ENCODE results near the gene SORT1.
"Not testable (repeated sequence)": the region's sequence is repeated elsewhere in the genome, so short reads cannot be mapped to it uniquely, and the experiment has no call there.

Gene SORT1

DNA sequence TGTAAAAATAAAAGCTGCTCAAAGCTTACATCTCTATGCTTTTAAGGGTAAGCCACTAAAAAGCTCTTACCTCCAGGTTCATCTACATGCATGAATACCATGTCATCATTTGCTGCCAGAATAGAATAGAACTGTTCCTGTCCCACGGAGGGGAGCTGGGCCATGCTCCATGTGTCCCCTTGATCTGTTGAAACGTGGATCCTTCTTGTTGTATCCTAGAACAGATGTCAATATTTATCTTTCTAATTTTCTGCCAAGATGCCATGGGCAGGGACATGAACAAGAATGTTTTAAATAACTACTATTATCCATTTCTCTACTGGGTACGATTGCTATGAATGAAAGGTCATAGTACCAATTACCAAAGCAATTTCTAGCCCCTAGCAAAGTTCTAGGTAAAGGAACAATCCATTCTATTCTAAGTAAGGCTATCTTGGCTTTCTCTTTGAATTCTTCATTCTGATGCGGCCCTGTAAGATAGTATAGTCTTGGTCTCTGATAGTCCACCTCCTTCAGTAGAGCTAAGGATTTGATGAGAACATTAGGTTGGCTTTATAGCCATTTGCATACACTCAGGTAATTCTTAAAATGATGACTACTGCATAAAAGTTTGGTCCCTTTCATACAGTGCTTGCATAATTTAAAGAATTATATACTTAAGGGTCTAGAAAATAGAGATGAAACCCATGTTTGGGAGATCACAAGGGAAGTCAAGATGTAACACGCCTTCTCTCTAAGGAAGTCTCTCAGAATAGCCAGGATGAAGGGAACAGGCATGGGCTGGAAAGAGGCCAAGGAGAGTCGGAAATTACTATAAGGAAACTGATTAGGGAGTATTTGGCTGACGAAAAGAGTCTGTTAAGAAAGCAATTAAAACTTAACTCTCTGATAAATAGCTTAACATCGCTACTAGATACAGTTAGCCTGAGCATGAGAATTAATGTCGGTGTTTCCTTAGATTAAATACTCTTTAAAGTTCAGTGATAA, 55.5 kb downstream of the SORT1 start:
- DNase-seq (ENCODE audit: low read depth, low spot score): no peak

GRCh38 chr1:109338608-109339007, 59.1 kb downstream of the SORT1 start:
- no peak for DNase-seq (ENCODE audit: low read depth, low spot score)

GRCh38 chr1:109338091-109338490, 59.6 kb downstream of the SORT1 start:
- DNase-seq (ENCODE audit: low read depth, low spot score): no peak

DNA sequence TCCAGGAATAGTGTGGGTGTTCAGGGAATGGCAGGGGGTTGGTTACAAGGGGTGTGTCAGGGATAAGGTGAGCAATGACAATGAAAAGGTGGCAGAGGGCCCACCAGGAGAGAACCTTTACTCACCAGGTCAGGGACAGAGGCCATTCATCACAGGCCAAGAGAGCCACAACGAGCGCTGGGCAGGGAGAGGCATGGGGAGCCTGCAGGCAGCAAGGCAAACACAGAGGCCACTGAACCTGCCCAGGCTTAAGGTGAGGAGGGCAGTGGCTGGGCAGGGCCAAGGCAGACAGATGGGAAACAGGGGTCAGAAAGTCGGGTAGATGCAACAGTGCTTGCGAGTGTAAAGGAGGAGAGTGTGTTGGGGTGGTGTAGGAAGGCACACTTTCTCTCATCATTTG, 62.6 kb downstream of the SORT1 start:
- DNase-seq (ENCODE audit: low read depth, low spot score): no peak

DNA sequence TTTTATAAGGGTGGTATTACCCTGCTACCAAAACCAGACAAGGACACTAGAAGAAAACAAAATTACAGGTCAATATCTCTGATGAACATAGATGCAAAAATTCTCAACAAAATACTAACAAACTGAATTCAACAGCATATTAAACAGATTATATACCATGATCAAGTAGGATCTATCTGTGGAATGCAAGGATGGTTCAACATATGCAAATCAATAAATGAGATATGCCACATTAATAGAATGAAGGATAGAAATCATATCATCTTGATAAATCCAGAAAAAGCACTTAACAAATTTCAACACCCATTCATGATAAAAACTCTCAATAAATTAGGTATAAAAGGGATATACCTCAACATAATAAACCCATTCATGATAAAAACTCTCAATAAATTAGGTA, 66.6 kb downstream of the SORT1 start:
- no peak for DNase-seq (ENCODE audit: low read depth, low spot score)

GRCh38 chr1:109327285-109327684, 70.4 kb downstream of the SORT1 start:
- no peak for DNase-seq (ENCODE audit: low read depth, low spot score)

DNA sequence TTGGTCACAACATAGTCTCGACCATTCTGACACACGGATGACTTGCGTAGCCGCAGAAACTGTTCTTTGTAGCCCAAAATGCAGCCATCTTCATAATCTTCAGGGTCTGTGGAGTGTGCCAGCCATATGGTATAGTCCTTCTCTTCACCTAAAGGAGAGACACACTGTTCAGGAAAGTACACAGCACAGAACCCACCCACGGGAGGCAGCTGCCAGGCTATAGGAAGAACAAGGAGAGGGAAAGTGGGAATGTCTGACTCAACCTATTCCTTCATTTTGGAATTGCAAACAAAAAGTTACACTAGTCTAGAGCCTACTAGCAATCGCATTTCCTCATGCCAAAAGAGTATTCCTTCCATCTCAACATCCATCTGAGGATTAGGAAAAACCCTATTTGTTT, 74.7 kb downstream of the SORT1 start:
- DNase-seq (ENCODE audit: low read depth, low spot score): no peak

GRCh38 chr1:109319114-109319513, 78.6 kb downstream of the SORT1 start:
- no peak for DNase-seq (ENCODE audit: low read depth, low spot score)

GRCh38 chr1:109316506-109316905, 81.2 kb downstream of the SORT1 start:
- DNase-seq (ENCODE audit: low read depth, low spot score): no peak

GRCh38 chr1:109315288-109315687, 82.4 kb downstream of the SORT1 start:
- no peak for DNase-seq (ENCODE audit: low read depth, low spot score)

DNA sequence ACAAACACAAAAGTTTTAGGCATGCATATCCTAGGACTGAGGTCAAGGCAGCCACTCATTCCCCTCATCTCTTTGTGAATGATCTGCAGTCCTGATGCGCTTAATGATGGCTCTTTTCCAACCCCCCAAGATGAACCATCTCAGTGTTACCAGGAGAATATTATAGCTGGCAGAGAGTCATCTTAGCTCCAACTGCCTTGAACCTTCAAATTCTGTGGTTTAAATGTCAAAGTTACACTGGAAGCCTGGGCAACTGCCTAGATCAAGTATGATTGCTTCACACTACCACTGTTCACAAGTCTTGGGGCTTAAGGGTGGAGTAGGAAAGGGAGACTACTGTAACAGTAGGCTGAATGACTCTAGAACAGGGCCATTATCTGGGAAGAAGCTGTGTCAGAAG, 82.9 kb downstream of the SORT1 start:
- DNase-seq (ENCODE audit: low read depth, low spot score): no peak

GRCh38 chr1:109312978-109313775, 84.5 kb downstream of the SORT1 start:
- no peak for DNase-seq (ENCODE audit: low read depth, low spot score)

DNA sequence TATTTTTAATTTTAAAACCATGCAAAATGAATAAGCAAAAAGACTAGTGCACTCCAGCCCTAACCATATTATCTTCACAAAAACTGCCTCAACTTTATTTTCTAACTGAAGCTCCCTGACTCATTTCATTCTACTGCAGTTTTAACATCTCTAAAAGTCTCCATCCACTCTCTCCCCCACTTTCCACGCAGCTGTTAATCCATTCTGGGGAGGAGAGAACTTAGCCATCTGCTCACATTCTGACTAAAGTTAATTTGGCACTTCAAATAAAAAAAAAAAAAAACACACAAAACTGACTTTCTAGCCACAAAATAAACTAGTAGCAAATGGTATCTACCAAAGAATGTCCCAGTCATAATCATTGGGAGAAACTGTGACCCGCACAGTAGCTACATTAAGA, 85.5 kb downstream of the SORT1 start:
- DNase-seq (ENCODE audit: low read depth, low spot score): no peak

GRCh38 chr1:109309347-109309746, 88.4 kb downstream of the SORT1 start:
- no peak for DNase-seq (ENCODE audit: low read depth, low spot score)

GRCh38 chr1:109307274-109308021, 90.3 kb downstream of the SORT1 start:
- no peak for DNase-seq (ENCODE audit: low read depth, low spot score)

DNA sequence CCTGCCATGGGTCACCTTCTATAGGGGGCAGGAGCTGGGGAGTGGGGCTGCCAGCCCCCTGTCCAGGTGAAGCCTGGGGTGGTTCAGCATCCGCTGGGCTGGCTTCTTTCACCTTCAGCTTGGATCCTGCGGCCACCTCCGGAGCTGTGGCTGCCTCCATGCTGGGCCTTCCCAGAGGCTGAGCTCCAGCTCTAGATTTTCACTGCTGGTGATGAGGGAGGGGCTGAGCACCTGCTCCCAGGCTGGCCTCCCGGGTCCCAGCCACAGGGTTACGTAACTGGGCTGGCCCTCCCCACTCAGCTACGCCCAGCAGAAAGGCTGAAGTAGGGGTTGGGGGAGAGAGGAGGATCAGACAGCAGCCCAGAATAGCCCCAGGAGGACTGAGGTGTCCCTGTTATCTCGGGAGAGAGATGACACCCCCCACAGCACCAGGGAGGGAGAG, 90.9 kb downstream of the SORT1 start, which contains the start of gene MYBPHL:
Gene MYBPHL, minus strand, starts transcription at position 180 of the 442 bp plus-strand sequence. Its CDS starts 20 bp downstream, at position 160.
- no peak for DNase-seq (ENCODE audit: low read depth, low spot score)

DNA sequence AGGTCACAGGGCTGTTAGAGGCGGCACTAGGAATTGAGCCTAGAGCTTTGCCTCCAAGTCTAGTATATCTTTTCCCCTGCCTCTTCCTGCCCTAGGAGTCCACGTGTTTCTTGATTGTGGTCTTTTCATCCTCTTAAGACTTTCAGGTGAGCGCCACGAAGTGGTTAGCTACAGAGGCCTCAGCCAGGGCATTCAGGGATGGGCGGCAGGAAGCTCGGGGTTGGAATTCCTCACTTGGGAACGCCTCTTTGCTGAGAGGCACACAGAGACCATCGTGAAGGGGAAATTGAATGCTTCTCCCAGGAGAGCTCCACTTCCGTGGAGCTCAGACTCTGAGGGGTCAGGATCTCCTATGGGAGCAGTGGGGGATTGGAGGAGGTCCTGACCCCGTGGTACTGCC, 91.7 kb downstream of the SORT1 start:
- DNase-seq (ENCODE audit: low read depth, low spot score): not testable (repeated sequence)

DNA sequence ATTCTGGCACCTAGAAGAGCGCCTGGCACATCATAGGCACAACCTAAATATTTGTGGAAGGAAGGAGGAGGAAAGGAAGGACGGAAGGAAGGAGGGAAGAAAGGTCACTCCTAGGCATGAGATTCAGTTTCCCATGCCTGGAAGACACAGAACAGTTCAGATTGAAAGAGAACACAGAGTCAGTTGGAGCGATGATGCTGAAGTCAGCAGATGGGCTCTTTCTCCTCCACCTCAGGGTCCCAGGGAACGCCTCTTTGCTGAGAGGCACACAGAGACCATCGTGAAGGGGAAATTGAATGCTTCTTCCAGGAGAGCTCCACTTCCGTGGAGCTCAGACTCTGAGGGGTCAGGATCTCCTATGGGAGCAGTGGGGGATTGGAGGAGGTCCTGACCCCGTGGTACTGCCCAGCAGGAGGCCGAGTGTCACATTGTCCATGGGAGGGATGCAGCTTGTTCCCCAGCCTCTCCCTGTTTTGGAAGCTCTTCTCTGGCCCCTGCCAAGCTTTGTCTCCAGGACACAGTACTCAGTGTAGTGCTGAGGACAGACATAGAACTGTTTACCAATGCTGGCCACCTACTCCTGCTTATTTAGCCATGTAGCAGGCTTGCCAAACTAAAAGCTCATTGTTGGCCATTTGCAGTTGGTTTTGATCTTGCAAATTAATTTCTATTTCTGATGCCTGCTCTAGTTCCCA, 93.3 kb downstream of the SORT1 start:
- no peak for DNase-seq (ENCODE audit: low read depth, low spot score)

GRCh38 chr1:109301874-109302273, 95.8 kb downstream of the SORT1 start:
- no peak for DNase-seq (ENCODE audit: low read depth, low spot score)

DNA sequence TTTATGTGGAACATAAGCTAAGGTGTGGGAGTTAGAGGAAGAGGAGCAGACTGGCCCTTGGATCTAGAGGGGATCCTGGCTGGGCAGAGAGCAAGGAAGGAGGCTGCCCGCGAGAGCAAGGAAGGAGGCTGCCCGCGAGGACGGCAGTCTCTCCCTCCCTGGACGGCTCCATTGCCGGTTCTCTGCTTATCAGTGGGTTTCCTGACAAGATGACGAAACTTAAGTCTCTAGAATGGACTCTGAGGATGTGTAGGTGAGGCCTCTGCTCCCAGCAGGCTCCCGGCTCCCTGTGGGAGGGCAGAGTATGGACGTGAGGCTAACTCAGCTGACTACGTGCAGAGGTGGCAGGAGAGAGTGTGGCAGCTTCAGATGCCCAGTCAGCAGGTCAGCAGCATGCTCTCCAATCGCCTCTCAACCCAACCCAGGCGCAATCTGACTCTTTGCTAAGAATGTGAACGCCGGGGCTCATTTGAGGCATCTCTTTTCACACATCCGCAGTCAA, 97.0 kb downstream of the SORT1 start:
- no peak for DNase-seq (ENCODE audit: low read depth, low spot score)

All from brain pericyte (primary cell).